K562 (cell line): ENCODE results near the gene ZNF691. TPM values are rescaled to one million over a fixed set of nuclear protein-coding genes. Genes with fewer than 3 reads are reported as not detected.
A peak's percentile ranks its signal among the peaks of the same experiment; 100 is the strongest.

Source experiments
- CBX2 ChIP-seq: fragments of 200-600 bp; sonication (generic); IDR thresholded peaks from one replicate; pipeline ENCODE4 v1.6.1; 2012; ENCODE audit warnings: mild to moderate bottlenecking, low read length, inconsistent platforms; ENCODE audit not compliant: insufficient read depth, poor library complexity, severe bottlenecking
- CREM ChIP-seq: IDR thresholded peaks from 2 replicates; pipeline ENCODE4 v1.6.1; 2014; ENCODE audit warnings: antibody characterized with exemption, low read depth
- E2F6 ChIP-seq, 2 experiments: IDR thresholded peaks; 2 replicates each; pipeline ENCODE4 v1.6.1; 2011; ENCODE audit warnings: borderline replicate concordance in 1 of 2, control low read depth in 1 of 2, low read depth in 1 of 2, low read length in 1 of 2, mild to moderate bottlenecking in 1 of 2, mixed read lengths in 1 of 2, moderate library complexity in 1 of 2; ENCODE audit not compliant: insufficient read depth in 1 of 2, insufficient read length in 1 of 2, poor library complexity in 1 of 2, severe bottlenecking in 1 of 2; ENCODE audit errors: extremely low read depth in 1 of 2
- ESRRB ChIP-seq: fragments of 250-450 bp; sonication (Bioruptor Pico); IDR thresholded peaks from 2 replicates; pipeline ENCODE4 v1.5.0; 2020; ENCODE audit warnings: mild to moderate bottlenecking, moderate library complexity, borderline replicate concordance
- ETV5 ChIP-seq: sonication (generic); formaldehyde crosslinking; IDR thresholded peaks from 2 replicates; pipeline ENCODE4 v1.4.0; 2020; ENCODE audit warnings: low read depth, mild to moderate bottlenecking, missing genetic modification reagents
- ETV6 ChIP-seq, 3 experiments: fragments of 150-350 bp in 1 of 3; sonication (generic) in 1 of 3; formaldehyde crosslinking in 1 of 3; IDR thresholded peaks; 2 replicates each; pipeline versions ENCODE4 v1.6.1 to v1.8.0; 2014 to 2022; ENCODE audit warnings: borderline replicate concordance in 2 of 3, low read depth in 2 of 3, antibody characterized with exemption in 1 of 3, low read length in 1 of 3, mild to moderate bottlenecking in 1 of 3, missing genetic modification reagents in 1 of 3
- GTF2F1 ChIP-seq: IDR thresholded peaks from 2 replicates; pipeline ENCODE4 v1.6.1; 2011; ENCODE audit warnings: low read depth, low read length, improper control_type of control experiment
- ID3 ChIP-seq, 2 experiments: fragments of 250-450 bp in 1 of 2; fragments of 450-650 bp in 1 of 2; sonication (Bioruptor Pico) in 1 of 2; IDR thresholded peaks; 2 replicates each; pipeline versions ENCODE4 v1.6.1 to v1.8.0; 2016 to 2021; ENCODE audit warnings: mild to moderate bottlenecking in 2 of 2, moderate library complexity in 2 of 2, missing compliant biosample characterization in 1 of 2, missing genetic modification characterization in 1 of 2
- JUN ChIP-seq, 2 experiments: sonication (generic) in 1 of 2; formaldehyde crosslinking in 1 of 2; IDR thresholded peaks; 2 replicates each; pipeline versions ENCODE4 v1.6.1 to v1.8.0; 2012 to 2022; ENCODE audit warnings: borderline replicate concordance in 2 of 2, mild to moderate bottlenecking in 2 of 2, improper control_type of control experiment in 1 of 2, low read depth in 1 of 2, low read length in 1 of 2, missing genetic modification reagents in 1 of 2
- NRF1 ChIP-seq, 2 experiments: fragments of 450-650 bp; IDR thresholded peaks in 1 of 2; conservative IDR thresholded peaks in 1 of 2; 2 replicates each; pipeline ENCODE4 v1.6.1; 2014; ENCODE audit warnings: mild to moderate bottlenecking in 2 of 2
- PHF21A ChIP-seq: fragments of 450-650 bp; IDR thresholded peaks from 2 replicates; pipeline ENCODE4 v1.6.1; 2017; ENCODE audit warnings: low read depth, borderline replicate concordance
- RNF2 ChIP-seq: sonication (generic); IDR thresholded peaks from 2 replicates; pipeline ENCODE4 v1.6.1; 2016
- TAF7 ChIP-seq: fragments of 450-650 bp; IDR thresholded peaks from 2 replicates; pipeline ENCODE4 v1.6.1; 2016; ENCODE audit warnings: missing genetic modification characterization, missing compliant biosample characterization
- TCF15 ChIP-seq: fragments of 250-450 bp; sonication (Bioruptor Pico); IDR thresholded peaks from 2 replicates; pipeline ENCODE4 v1.8.0; 2022; ENCODE audit warnings: moderate library complexity, mild to moderate bottlenecking, inconsistent platforms
- TCF7 ChIP-seq: sonication (generic); IDR thresholded peaks from 2 replicates; pipeline ENCODE4 v1.6.1; 2016; ENCODE audit warnings: antibody characterized with exemption, borderline replicate concordance
- TEAD4 ChIP-seq, 2 experiments: sonication (generic) in 1 of 2; formaldehyde crosslinking in 1 of 2; IDR thresholded peaks; 2 replicates each; pipeline versions ENCODE4 v1.6.1 to v1.8.0; 2012 to 2022; ENCODE audit warnings: borderline replicate concordance in 1 of 2, inconsistent platforms in 1 of 2, low read length in 1 of 2, mild to moderate bottlenecking in 1 of 2, missing genetic modification reagents in 1 of 2
- ZBTB7A ChIP-seq: IDR thresholded peaks from 2 replicates; pipeline ENCODE4 v1.6.1; 2011; ENCODE audit warnings: low read depth, mild to moderate bottlenecking, low read length, moderate library complexity, borderline replicate concordance; ENCODE audit not compliant: control insufficient read depth
- ZNF146 ChIP-seq: IDR thresholded peaks from one replicate; pipeline ENCODE4 v1.6.1; 2018; ENCODE audit warnings: missing compliant biosample characterization; ENCODE audit not compliant: unreplicated experiment
- ZNF639 ChIP-seq, 2 experiments: fragments of 200-800 bp in 1 of 2; sonication (Bioruptor generic) in 1 of 2; sonication (generic) in 1 of 2; formaldehyde crosslinking in 1 of 2; IDR thresholded peaks in 1 of 2; conservative IDR thresholded peaks in 1 of 2; 2 replicates each; pipeline versions ENCODE4 v1.5.0 to v1.6.1; 2016 to 2020; ENCODE audit warnings: missing compliant biosample characterization in 1 of 2, missing genetic modification characterization in 1 of 2, missing genetic modification reagents in 1 of 2
- ZNF717 ChIP-seq: fragments of 250-450 bp; sonication (Bioruptor Pico); IDR thresholded peaks from 2 replicates; pipeline ENCODE4 v1.5.0; 2021
- polyA plus RNA-seq, 8 experiments: library from polyadenylated mRNA; depleted of rRNA in 4 of 8; stranded (reverse) in 5 of 8; unstranded in 3 of 8; fragments of >200 nt; fragmentation: Nextera tagmentation in 2 of 8; fragmentation: Illumina TruSeq in 1 of 8; extraction: Ambion mirVana in 2 of 8; extraction: Trizol in 1 of 8; gene quantifications; 2 replicates each; pipeline versions ENCODE4 v1.2.1 to v1.2.3, GENCODE V29; 2011 to 2014; ENCODE audit warnings: inconsistent platforms in 1 of 8, missing spikeins in 1 of 8
- total RNA-seq, 7 experiments: library from RNA; depleted of rRNA in 6 of 7; stranded (reverse); fragments of >200 nt in 6 of 7; fragmentation: Illumina TruSeq in 2 of 7; extraction: Trizol in 2 of 7; gene quantifications; 2 replicates each; pipeline versions ENCODE4 v1.2.1 to v1.2.3, GENCODE V29; 2011 to 2021; ENCODE audit warnings: low replicate concordance in 1 of 7

The ZNF691 gene
- total and polyA plus RNA-seq, 9 of the 15 experiments (the other 6 are each of a cell fraction or from before 2014, with no cell fraction given) = 10.7 to 30.4 (median 14.8) TPM

GRCh38 chr1:42824481-42825035 lies 21.9 kb upstream of the ZNF691 start (continued):
- TF ChIP-seq ETV6 (IDR thresholded peaks at IDR 0.05; ENCODE audit: borderline replicate concordance in 1 of 2, low read depth in 2 of 2, low read length in 1 of 2) = no peak
- TF ChIP-seq ETV6 (CRISPR knock-in tag; IDR thresholded peaks at IDR 0.05; ENCODE audit: borderline replicate concordance) = no peak
- TF ChIP-seq ETV5 (CRISPR knock-in tag) = peak; percentile 47; the same call in 1 of the 2 replicates
- TF ChIP-seq TAF7 (tag) = no peak
- peak; percentile 56; the same call in 1 of the 2 replicates for TF ChIP-seq TCF15
- no peak for TF ChIP-seq ZNF639 (CRISPR knock-in tag; conservative IDR thresholded peaks at IDR 0.05 in 1 of 2, IDR thresholded peaks at IDR 0.05 in 1 of 2)
- TF ChIP-seq ZNF146 (CRISPR knock-in tag) = no peak
- TF ChIP-seq ID3 (CRISPR knock-in tag; IDR thresholded peaks at IDR 0.05) = no peak
- TF ChIP-seq ID3 (tag; IDR thresholded peaks at IDR 0.05) = peak; percentile 27; the same call in 1 of the 2 replicates
- TF ChIP-seq TCF7 = no peak
- TF ChIP-seq ESRRB (CRISPR knock-in tag) = no peak
- TF ChIP-seq ZNF717 (CRISPR knock-in tag) = no peak
- TF ChIP-seq E2F6 (IDR thresholded peaks at IDR 0.05; ENCODE audit: borderline replicate concordance in 1 of 2, extremely low read depth in 1 of 2, insufficient read depth in 1 of 2, insufficient read length in 1 of 2, low read depth in 1 of 2, low read length in 1 of 2, poor library complexity in 1 of 2, severe bottlenecking in 1 of 2) = no peak
- TF ChIP-seq ZBTB7A = peak; percentile 68
- TF ChIP-seq CBX2 = no peak
- TF ChIP-seq PHF21A = no peak
- no peak for TF ChIP-seq JUN (IDR thresholded peaks at IDR 0.05; ENCODE audit: borderline replicate concordance, low read depth, low read length)
- no peak for TF ChIP-seq JUN (CRISPR knock-in tag; IDR thresholded peaks at IDR 0.05; ENCODE audit: borderline replicate concordance)
- TF ChIP-seq CREM = no peak
- TF ChIP-seq NRF1 (conservative IDR thresholded peaks at IDR 0.05 in 1 of 2, IDR thresholded peaks at IDR 0.05 in 1 of 2) = peak; percentile 12 to 16; a peak in 1 of 4 replicates
- TF ChIP-seq RNF2 = no peak
- TF ChIP-seq TEAD4 (IDR thresholded peaks at IDR 0.05; ENCODE audit: low read length) = no peak
- no peak for TF ChIP-seq TEAD4 (CRISPR knock-in tag; IDR thresholded peaks at IDR 0.05; ENCODE audit: borderline replicate concordance)
- peak; percentile 41; the same call in 1 of the 2 replicates for TF ChIP-seq GTF2F1
